SKM-1 treated with dmso at 0.1 percent for 144 hours (cell line): ENCODE data around the gene GMEB2.
A peak's percentile ranks its signal among the peaks of the same experiment; 100 is the strongest.
"Not testable (repeated sequence)": the region's sequence is repeated elsewhere in the genome, so short reads cannot be mapped to it uniquely, and the experiment has no call there.

Experiments used
- DNase-seq: peaks from one replicate; lab custom pipeline; 2025; ENCODE audit not compliant: unreplicated experiment; lab: John Stamatoyannopoulos, UW

GMEB2 gene

DNA sequence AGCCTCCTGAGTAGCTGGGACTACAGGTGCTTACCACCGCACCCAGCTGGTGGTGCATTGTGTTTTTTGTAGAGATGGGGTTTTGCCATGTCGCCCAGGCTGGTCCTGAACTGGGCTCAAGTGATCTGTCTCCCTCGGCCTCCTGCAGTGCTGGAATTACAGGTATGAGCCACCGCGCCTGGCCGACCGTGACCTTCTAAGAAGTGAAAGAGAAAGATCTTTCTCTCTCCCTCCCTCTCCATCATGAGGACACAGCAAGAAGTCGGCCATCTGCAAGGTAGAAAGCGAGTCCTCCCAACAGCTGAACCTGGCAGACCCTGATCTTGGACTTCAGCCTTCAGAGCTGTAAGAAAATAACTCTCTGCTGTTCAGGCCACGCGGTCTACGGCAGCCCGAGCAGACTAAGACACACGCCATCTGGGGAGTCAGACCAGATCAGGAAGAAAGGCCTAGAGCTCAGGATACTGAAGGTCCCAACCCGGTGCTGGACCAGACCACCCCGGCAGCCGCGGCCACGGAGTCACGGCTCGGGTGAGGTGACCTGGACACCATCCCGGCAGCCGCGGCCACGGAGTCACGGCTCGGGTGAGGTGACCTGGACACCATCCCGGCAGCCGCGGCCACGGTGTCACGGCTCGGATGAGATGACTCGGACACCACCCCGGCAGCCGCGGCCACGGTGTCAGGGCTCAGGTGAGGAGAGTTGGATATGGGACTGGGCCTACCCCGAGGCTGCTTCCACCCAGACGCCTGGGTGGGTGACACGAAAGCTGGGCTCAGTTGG, 9.6 kb downstream of the GMEB2 start:
- no peak for DNase-seq

- not testable (repeated sequence) for DNase-seq
Measured at GRCh38 chr20:63613863-63614594, 12.9 kb downstream of the GMEB2 start.

DNA sequence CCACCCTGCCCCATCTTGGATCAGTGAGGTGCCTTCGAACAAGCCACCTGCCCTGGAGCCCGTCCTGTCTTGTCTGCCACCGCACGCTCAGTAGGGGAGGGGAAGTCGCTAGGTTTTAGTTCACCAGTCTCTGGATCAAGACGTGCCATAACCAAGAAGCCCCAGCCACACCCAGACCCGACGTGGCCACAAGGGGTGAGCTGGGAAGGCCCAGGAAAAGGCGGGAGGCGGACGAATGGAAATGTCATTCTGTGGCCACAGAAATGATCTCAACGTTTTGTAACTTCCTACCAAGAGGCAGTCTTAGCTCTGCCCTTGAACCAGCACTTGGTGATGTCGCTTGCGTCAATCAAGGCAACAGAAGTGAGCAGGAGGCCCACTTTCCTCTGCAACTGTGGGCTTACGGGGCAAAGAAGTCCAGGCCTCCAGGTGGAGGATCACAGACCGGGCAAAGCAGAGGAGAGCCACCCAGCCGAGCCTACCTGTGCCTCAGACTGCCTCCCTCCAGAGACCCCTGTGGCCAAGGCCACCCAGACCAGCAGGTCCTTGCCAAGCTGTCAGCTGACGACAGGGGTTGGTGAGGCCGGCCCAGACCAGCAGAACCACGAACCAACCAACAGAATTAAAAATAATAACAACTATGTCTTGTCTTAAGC, 14.5 kb downstream of the GMEB2 start:
- DNase-seq = peak; percentile 87

- DNase-seq = no peak
Measured at GRCh38 chr20:63611646-63612045, 15.3 kb downstream of the GMEB2 start.

DNA sequence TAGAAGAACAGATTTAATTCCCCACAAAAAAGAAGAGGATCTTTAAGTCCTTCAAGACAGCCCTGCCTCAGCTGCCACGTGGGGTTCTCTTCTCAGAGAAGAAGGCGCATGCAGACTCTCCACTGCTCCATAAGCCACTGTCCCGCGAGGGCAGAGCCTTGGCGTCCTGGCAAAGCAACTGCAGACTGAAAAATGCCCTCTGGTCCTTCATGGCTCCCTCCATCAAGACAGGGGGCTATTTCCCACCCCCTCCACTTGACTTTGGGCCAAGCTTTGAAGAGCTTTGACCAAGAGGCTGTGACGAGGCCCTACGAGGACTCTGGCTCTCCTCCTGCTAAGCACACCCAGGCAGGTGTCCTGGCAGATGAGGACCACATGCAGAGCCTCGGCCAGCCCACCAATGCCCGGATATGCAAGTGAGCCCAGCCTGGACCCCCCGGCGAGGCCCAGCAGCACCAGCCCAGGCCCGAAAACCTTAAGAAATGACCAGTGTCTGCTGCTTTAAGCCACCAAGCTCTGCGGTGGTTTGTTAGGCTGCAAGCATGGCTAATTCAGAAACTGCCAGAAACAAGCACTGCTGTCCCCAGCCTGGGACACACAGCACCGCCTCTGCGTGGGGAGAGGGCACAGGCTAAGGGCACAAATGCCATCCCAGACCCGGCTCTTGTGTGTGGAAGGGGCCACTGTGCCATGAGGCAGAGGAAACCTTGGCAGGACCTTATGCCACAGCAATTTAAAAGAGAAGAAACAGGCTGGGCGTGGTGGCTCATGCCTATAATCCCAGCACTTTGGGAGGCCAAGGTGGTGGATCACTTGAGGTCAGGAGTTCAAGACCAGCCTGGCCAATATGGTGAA, 16.1 kb downstream of the GMEB2 start:
- no peak for DNase-seq

- DNase-seq = no peak
Measured at GRCh38 chr20:63606686-63607085, 20.2 kb downstream of the GMEB2 start.

- DNase-seq = no peak
Measured at GRCh38 chr20:63602321-63602720, 24.6 kb downstream of the GMEB2 start.

DNA sequence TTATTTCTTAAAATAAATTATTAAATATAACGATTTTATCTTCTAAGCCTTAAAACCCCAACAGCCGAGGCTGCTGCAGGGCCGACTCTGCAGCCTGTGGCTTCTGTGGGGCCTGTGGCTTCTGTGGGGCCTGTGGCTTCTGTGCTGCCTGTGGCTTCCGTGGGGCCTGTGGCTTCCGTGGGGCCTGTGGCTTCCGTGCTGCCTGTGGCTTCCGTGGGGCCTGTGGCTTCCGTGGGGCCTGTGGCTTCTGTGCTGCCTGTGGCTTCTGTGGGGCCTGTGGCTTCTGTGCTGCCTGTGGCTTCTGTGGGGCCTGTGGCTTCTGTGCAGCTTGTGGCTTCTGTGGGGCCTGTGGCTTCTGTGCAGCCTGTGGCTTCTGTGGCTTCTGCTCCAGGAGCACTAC, 25.2 kb downstream of the GMEB2 start:
- not testable (repeated sequence) for DNase-seq

DNA sequence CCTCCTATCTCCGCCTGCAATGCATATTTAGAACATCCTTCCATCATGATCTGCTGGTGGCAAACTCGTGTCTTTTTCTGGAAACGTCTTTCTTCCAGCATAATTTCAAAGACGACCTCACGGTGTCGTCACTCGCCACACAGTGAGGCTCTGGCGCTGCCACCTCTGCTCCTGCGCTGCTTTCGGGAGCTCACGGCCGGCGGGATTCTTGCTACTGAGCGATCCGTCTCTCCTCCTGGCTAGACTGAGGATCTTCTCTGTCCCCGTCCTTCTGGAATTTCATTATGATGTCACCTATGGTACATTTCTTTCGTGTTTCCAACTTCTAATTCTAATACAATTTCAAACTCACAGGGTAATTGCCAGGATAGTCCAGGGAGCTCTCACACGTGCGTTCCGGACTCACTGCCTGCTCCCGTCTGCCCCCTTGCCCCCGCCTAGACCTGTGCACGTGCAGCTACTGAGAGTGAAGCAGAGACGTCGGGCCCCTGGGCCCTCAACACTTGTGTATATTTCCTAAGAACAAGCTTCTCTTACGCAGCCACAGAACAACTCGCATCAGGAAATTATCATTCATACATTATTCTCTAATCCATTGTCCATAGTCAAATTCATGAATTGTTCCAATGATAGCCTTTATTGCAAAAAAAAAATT, 27.4 kb downstream of the GMEB2 start:
- DNase-seq = no peak

- no peak for DNase-seq
Measured at GRCh38 chr20:63598479-63599395, 28.2 kb downstream of the GMEB2 start.

- DNase-seq = no peak
Measured at GRCh38 chr20:63597651-63598478, 29.0 kb downstream of the GMEB2 start.

- no peak for DNase-seq
Measured at GRCh38 chr20:63596423-63596822, 30.5 kb downstream of the GMEB2 start.

DNA sequence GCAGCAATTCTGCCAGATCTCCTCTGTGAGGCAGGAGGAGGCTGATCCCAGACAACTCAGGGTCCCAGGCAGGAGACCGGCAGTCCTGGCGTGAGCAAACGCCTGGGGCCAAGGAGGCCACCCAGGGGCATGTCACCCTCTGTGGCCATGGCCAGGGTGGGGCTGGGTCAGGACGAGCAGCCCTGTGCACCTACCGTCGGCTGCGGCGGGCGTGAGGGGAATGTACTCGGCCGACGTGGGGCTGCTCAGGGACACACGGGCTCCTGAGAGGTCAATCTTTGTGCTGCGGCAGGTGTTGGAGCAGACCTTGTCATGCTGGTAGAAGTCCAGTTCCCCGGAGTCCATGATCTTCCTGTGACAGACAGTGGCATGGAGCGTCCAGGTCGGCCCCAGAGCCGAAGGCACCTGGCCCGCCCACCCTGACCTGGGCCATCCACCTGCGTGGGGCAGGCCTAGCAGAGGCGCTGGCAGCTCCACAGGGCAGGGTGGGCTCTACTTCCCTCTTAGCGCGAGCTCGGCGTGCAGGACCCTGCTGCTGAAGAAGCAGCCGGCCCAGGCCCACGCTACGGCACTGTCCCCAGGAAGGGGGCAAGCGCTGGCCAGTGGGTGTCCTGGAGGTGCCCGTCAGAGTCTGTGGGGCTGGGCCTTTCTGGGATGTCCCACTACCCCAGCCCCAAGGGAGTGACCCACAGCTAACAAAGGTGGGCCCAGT, 31.3 kb downstream of the GMEB2 start:
- no peak for DNase-seq

- DNase-seq = no peak
Measured at GRCh38 chr20:63594043-63594561, 32.8 kb downstream of the GMEB2 start.

DNA sequence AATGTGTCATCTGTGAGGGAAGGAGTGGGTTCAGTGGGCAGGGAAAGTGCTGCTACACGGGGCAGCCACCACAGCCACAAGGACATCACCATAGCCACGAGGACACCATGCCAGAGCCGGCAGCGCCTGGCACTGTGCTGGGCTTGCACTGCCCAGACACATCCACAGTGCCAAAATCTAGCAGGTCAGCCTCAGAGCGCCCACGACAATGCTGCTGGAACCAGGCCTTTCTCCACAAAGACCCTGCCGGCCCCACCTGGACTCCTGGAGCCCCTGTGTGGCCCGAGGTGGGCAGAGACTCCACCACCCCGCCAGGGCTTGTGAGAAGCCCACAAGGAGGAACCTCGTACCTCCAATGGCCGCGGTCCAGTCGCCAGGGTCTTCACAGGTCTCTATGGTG, 34.2 kb downstream of the GMEB2 start:
- no peak for DNase-seq

GRCh38 chr20:63591786-63592355, 35.0 kb downstream of the GMEB2 start:
- no peak for DNase-seq

- DNase-seq = no peak
Measured at GRCh38 chr20:63591147-63591533, 35.8 kb downstream of the GMEB2 start.
